ENCODE measurements around the gene VPS50.

DNA sequence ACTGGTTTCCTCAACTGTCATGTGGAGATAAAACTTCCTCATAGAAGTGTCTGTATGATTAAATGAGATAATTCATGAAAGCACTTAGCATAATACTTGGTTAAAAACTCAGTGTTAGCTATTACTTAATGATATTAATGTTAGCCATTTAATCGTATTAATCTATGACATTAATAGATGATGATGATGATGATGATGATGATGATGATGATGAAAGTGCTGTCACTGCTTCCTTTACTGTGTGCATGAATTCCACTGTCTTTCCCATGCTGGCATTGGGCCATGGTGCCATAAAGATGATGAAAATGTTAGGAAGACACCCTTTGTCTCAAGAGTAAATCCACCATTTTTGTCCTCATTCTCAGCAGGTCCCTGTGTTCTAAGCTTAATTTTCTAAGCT is 75.8 kb downstream of the VPS50 start:
- TF ChIP-seq, protein P1, sequence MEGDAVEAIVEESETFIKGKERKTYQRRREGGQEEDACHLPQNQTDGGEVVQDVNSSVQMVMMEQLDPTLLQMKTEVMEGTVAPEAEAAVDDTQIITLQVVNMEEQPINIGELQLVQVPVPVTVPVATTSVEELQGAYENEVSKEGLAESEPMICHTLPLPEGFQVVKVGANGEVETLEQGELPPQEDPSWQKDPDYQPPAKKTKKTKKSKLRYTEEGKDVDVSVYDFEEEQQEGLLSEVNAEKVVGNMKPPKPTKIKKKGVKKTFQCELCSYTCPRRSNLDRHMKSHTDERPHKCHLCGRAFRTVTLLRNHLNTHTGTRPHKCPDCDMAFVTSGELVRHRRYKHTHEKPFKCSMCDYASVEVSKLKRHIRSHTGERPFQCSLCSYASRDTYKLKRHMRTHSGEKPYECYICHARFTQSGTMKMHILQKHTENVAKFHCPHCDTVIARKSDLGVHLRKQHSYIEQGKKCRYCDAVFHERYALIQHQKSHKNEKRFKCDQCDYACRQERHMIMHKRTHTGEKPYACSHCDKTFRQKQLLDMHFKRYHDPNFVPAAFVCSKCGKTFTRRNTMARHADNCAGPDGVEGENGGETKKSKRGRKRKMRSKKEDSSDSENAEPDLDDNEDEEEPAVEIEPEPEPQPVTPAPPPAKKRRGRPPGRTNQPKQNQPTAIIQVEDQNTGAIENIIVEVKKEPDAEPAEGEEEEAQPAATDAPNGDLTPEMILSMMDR (IDR thresholded peaks at IDR 0.05): no peak
- no peak for TF ChIP-seq POLR2A (IDR thresholded peaks at IDR 0.05)

Data from stomach (tissue), 4 donors.